Fibroblast of skin of right biceps (primary cell): ENCODE results near the gene SKAP2.

Source experiments
- DNase-seq: peaks from one replicate; pipeline ENCODE4 v3.0.0-alpha.2; 2013

Gene SKAP2

GRCh38 chr7:26691406-26691805 lies 173.0 kb downstream of the SKAP2 start:
- DNase-seq, result no peak

- DNase-seq, result no peak
Measured at GRCh38 chr7:26690135-26690805, 174.1 kb downstream of the SKAP2 start.

GRCh38 chr7:26688936-26689506 lies 175.4 kb downstream of the SKAP2 start:
- DNase-seq, result no peak

- no peak for DNase-seq
Measured at GRCh38 chr7:26688388-26688787, 176.0 kb downstream of the SKAP2 start.

GRCh38 chr7:26687032-26687431 lies 177.4 kb downstream of the SKAP2 start:
- DNase-seq, result no peak

GRCh38 chr7:26686448-26686981 lies 177.9 kb downstream of the SKAP2 start:
- peak; percentile 74 for DNase-seq

- DNase-seq, result peak; percentile 48
Measured at GRCh38 chr7:26685606-26686005, 178.8 kb downstream of the SKAP2 start.

- no peak for DNase-seq
Measured at GRCh38 chr7:26684447-26684846, 179.9 kb downstream of the SKAP2 start.

GRCh38 chr7:26683277-26683676 lies 181.1 kb downstream of the SKAP2 start:
- no peak for DNase-seq

GRCh38 chr7:26681819-26682418 lies 182.5 kb downstream of the SKAP2 start:
- DNase-seq, result peak; percentile 39

- DNase-seq, result no peak
Measured at GRCh38 chr7:26680587-26680986, 183.8 kb downstream of the SKAP2 start.

- peak; percentile 48 for DNase-seq
Measured at GRCh38 chr7:26675143-26675887, 189.1 kb downstream of the SKAP2 start.

- no peak for DNase-seq
Measured at GRCh38 chr7:26673858-26674257, 190.5 kb downstream of the SKAP2 start.

GRCh38 chr7:26673271-26673670 lies 191.1 kb downstream of the SKAP2 start:
- no peak for DNase-seq

GRCh38 chr7:26670841-26671240 lies 193.5 kb downstream of the SKAP2 start:
- DNase-seq, result no peak

- DNase-seq, result no peak
Measured at GRCh38 chr7:26670290-26670689, 194.1 kb downstream of the SKAP2 start.

GRCh38 chr7:26668821-26669220 lies 195.6 kb downstream of the SKAP2 start:
- DNase-seq, result no peak

- DNase-seq, result peak; percentile 89
Measured at GRCh38 chr7:26667514-26668133, 196.8 kb downstream of the SKAP2 start.

GRCh38 chr7:26664735-26665416 lies 199.5 kb downstream of the SKAP2 start:
- no peak for DNase-seq

GRCh38 chr7:26664274-26664673 lies 200.1 kb downstream of the SKAP2 start:
- DNase-seq, result no peak

GRCh38 chr7:26663874-26664273 lies 200.5 kb downstream of the SKAP2 start:
- DNase-seq, result no peak

- DNase-seq, result no peak
Measured at GRCh38 chr7:26662646-26663045, 201.7 kb downstream of the SKAP2 start.
